GM12878 (cell line): ENCODE measurements around the gene SPCS3. TPM values are rescaled to one million over a fixed set of nuclear protein-coding genes. Genes with fewer than 3 reads are reported as not detected.

Source experiments
- ATAC-seq: fragments of 200-7000 bp; cut with Tn5 transposase; 3 replicates; pipeline ENCODE4 v1.9.1; 2020; ENCODE audit warnings: mild to moderate bottlenecking, moderate library complexity
- BruUV-seq: library from RNA; stranded (reverse); fragments of 400-500 nt; replicated peaks from 2 replicates; lab custom pipeline; 2021; lab: Mats Ljungman, UMichigan
- CTCF ChIA-PET: fragments of 300-600 bp; sonication (Branson Sonifier 250); formaldehyde crosslinking; extraction: SDS; loops from one replicate; lab custom pipeline; 2021; ENCODE audit warnings: inconsistent platforms; lab: Yijun Ruan, JAX
- POLR2A ChIA-PET: fragments of 350-600 bp; formaldehyde crosslinking; extraction: SDS; loops from one replicate; lab custom pipeline; 2021; ENCODE audit warnings: inconsistent platforms; lab: Charles Lee
- RAD21 ChIA-PET: fragments of 300-600 bp; sonication (Branson Sonifier 250); formaldehyde crosslinking; loops from one replicate; lab custom pipeline; 2023; ENCODE audit warnings: antibody characterized with exemption; ENCODE audit not compliant: unreplicated experiment; lab: Charles Lee
- SMC1A ChIA-PET: fragments of 300-600 bp; sonication (Branson Sonifier 250); formaldehyde crosslinking; loops from one replicate; lab custom pipeline; 2023; ENCODE audit not compliant: unreplicated experiment, uncharacterized antibody; lab: Charles Lee
- DNase-seq: peaks from one replicate; pipeline ENCODE4 v3.0.0-alpha.2; 2011; ENCODE audit warnings: low read depth, low spot score
- FAIRE-seq: peaks from 3 replicates; lab custom pipeline; 2011; peaks lifted over from hg19 to GRCh38; lab: Jason Lieb, UNC
- H2AFZ ChIP-seq: 2 replicates; pipeline ENCODE4 v1.6.0; 2011; ENCODE audit warnings: low read depth, low read length, control low read depth; ENCODE audit not compliant: control insufficient read depth
- H3K27ac ChIP-seq: 2 replicates; pipeline ENCODE4 v1.5.1; 2011; ENCODE audit warnings: control low read depth; ENCODE audit not compliant: control insufficient read depth, insufficient read depth
- H3K27me3 ChIP-seq, 2 experiments: replicated peaks in 1 of 2; 2 replicates each; pipeline versions ENCODE4 v1.6.0 to v1.6.1; 2011; ENCODE audit warnings: low read length in 1 of 2; ENCODE audit not compliant: control insufficient read depth in 2 of 2, insufficient read depth in 2 of 2
- H3K36me3 ChIP-seq, 2 experiments: 2 replicates each; pipeline ENCODE4 v1.5.1; 2011; ENCODE audit warnings: low read length in 1 of 2; ENCODE audit not compliant: control insufficient read depth in 2 of 2, insufficient read depth in 2 of 2
- H3K4me1 ChIP-seq: 2 replicates; pipeline ENCODE4 v1.6.1; 2011; ENCODE audit warnings: mild to moderate bottlenecking, low read length, moderate library complexity, mixed read lengths; ENCODE audit not compliant: control insufficient read depth, insufficient read depth
- H3K4me2 ChIP-seq: 2 replicates; pipeline ENCODE4 v1.6.0; 2011; ENCODE audit warnings: control low read depth; ENCODE audit not compliant: control insufficient read depth, insufficient read depth
- H3K4me3 ChIP-seq: fragments of 200-600 bp; sonication (generic); 2 replicates; pipeline ENCODE4 v1.5.1; 2016
- H3K79me2 ChIP-seq: 2 replicates; pipeline ENCODE4 v1.6.0; 2011; ENCODE audit warnings: low read length; ENCODE audit not compliant: control insufficient read depth, insufficient read depth
- H3K9ac ChIP-seq: 2 replicates; pipeline ENCODE4 v1.8.0; 2011; ENCODE audit warnings: low read length, control low read depth, mixed read lengths; ENCODE audit not compliant: control insufficient read depth, insufficient read depth
- H3K9me3 ChIP-seq: replicated peaks from 3 replicates; pipeline ENCODE4 v1.5.1; 2011; ENCODE audit warnings: mild to moderate bottlenecking, low read length; ENCODE audit not compliant: control insufficient read depth, insufficient read depth
- H4K20me1 ChIP-seq: 2 replicates; pipeline ENCODE4 v1.6.0; 2011; ENCODE audit not compliant: control insufficient read depth, insufficient read depth
- ATF7 ChIP-seq: fragments of 450-650 bp; IDR thresholded peaks from 2 replicates; pipeline ENCODE4 v1.6.1; 2016; ENCODE audit warnings: low read depth, mild to moderate bottlenecking
- BRCA1 ChIP-seq: IDR thresholded peaks from 2 replicates; pipeline ENCODE4 v1.6.1; 2011; ENCODE audit warnings: low read depth, low read length, improper control_type of control experiment
- CBX5 ChIP-seq: sonication (generic); IDR thresholded peaks from 2 replicates; pipeline ENCODE4 v1.6.1; 2016; ENCODE audit warnings: low read depth, moderate library complexity, mild to moderate bottlenecking, inconsistent platforms
- CREM ChIP-seq: IDR thresholded peaks from 2 replicates; pipeline ENCODE4 v1.6.1; 2014; ENCODE audit warnings: antibody characterized with exemption, low read depth
- E4F1 ChIP-seq: fragments of 450-650 bp; IDR thresholded peaks from 2 replicates; pipeline ENCODE4 v1.6.1; 2018; ENCODE audit warnings: borderline replicate concordance, mild to moderate bottlenecking; ENCODE audit not compliant: partially characterized antibody
- ETV6 ChIP-seq, 2 experiments: fragments of 450-650 bp in 1 of 2; IDR thresholded peaks in 1 of 2; conservative IDR thresholded peaks in 1 of 2; 2 replicates each; pipeline ENCODE4 v1.6.1; 2014; ENCODE audit warnings: antibody characterized with exemption in 1 of 2, borderline replicate concordance in 1 of 2, low read depth in 1 of 2, mild to moderate bottlenecking in 1 of 2, moderate library complexity in 1 of 2
- HCFC1 ChIP-seq: fragments of 150-350 bp; IDR thresholded peaks from 2 replicates; pipeline ENCODE4 v1.6.1; 2014; ENCODE audit warnings: low read length
- KLF5 ChIP-seq: fragments of 450-650 bp; IDR thresholded peaks from 2 replicates; pipeline ENCODE4 v1.6.1; 2014; ENCODE audit warnings: mild to moderate bottlenecking; ENCODE audit not compliant: partially characterized antibody
- MYB ChIP-seq: fragments of 150-350 bp; IDR thresholded peaks from 2 replicates; pipeline ENCODE4 v1.6.1; 2014; ENCODE audit warnings: mild to moderate bottlenecking, low read depth, low read length, borderline replicate concordance
- NRF1 ChIP-seq: conservative IDR thresholded peaks from 2 replicates; pipeline ENCODE4 v1.6.1; 2011; ENCODE audit warnings: mild to moderate bottlenecking, low read depth, low read length, improper control_type of control experiment
- STAT1 ChIP-seq: fragments of 450-650 bp; conservative IDR thresholded peaks from 2 replicates; pipeline ENCODE4 v1.6.1; 2014; ENCODE audit warnings: antibody characterized with exemption, mild to moderate bottlenecking
- TCF12 ChIP-seq: IDR thresholded peaks from 2 replicates; pipeline ENCODE4 v1.6.1; 2011; ENCODE audit warnings: low read depth, mild to moderate bottlenecking, low read length
- WRNIP1 ChIP-seq: IDR thresholded peaks from 2 replicates; pipeline ENCODE4 v1.6.1; 2011; ENCODE audit warnings: low read depth, low read length, improper control_type of control experiment, borderline replicate concordance
- ZNF207 ChIP-seq: fragments of 450-650 bp; IDR thresholded peaks from 2 replicates; pipeline ENCODE4 v1.6.1; 2014; ENCODE audit warnings: antibody characterized with exemption, mild to moderate bottlenecking, borderline replicate concordance
- WGBS: methylation state at CpG from one replicate; pipeline ENCODE4 v1.1.6; 2016; ENCODE audit warnings: low lambda C conversion rate; ENCODE audit not compliant: insufficient replicate concordance, insufficient coverage; ENCODE audit errors: missing lambda C conversion rate; 5-methylcytosine and 5-hydroxymethylcytosine counted together
- in situ Hi-C: fragments of 300-500 bp; cut with MboI; formaldehyde crosslinking; loops from 9 replicates; pipeline ENCODE4 v1.14.3; 2018; ENCODE audit warnings: mixed read lengths
- intact Hi-C: fragments of 100-400 bp; cut with micrococcal nuclease; formaldehyde crosslinking; loops from one replicate; pipeline ENCODE4 v1.14.2; 2022; ENCODE audit not compliant: unreplicated experiment
- polyA plus RNA-seq, 11 experiments: library from polyadenylated mRNA; depleted of rRNA in 4 of 11; unstranded in 6 of 11; stranded (reverse) in 5 of 11; fragments of >200 nt; fragmentation: Nextera tagmentation in 4 of 11; fragmentation: Illumina TruSeq in 1 of 11; extraction: Ambion mirVana in 4 of 11; extraction: Trizol in 1 of 11; gene quantifications; 1 replicate in 1 of 11; 2 replicates in 10 of 11; pipeline versions ENCODE4 v1.2.1 to v1.2.3, GENCODE V29; 2011 to 2016; ENCODE audit warnings: inconsistent platforms in 2 of 11, missing spikeins in 2 of 11, low read depth in 1 of 11
- total RNA-seq, 4 experiments: library from RNA; depleted of rRNA in 3 of 4; stranded (reverse); fragments of >200 nt in 3 of 4; fragmentation: Illumina TruSeq in 1 of 4; extraction: Trizol in 1 of 4; gene quantifications; 2 replicates each; pipeline versions ENCODE4 v1.2.1 to v1.2.3, GENCODE V29; 2013 to 2021
- TF ChIP-seq, protein P1 (sequence below): fragments of 450-650 bp; IDR thresholded peaks from 2 replicates; pipeline ENCODE4 v1.6.1; 2014; ENCODE audit warnings: mild to moderate bottlenecking

Gene SPCS3
- total and polyA plus RNA-seq, 10 of the 15 experiments (the other 5 are each of a cell fraction or from before 2014, with no cell fraction given) = 50.0 to 151 (median 76.4) TPM

GRCh38 chr4:176273736-176274135 is 46.0 kb upstream of the SPCS3 start:
- no peaks in the 10 kb centered on the region for H4K20me1 ChIP-seq
- no peak for FAIRE-seq
- RAD21 ChIA-PET = no interaction called here
- no peak overlapping the region for H3K4me3 ChIP-seq
- H3K4me1 ChIP-seq = no peaks in the 10 kb centered on the region
- no peak for DNase-seq
- H3K79me2 ChIP-seq = no peaks in the 10 kb centered on the region
- WGBS = 75% methylated on average over 4 of the region's 4 CpGs
- no peak overlapping the region for H2AFZ ChIP-seq
- TF ChIP-seq HCFC1 (no peak), NRF1 (no peak), E4F1 (no peak), STAT1 (no peak), WRNIP1 (no peak), ZNF207 (no peak), KLF5 (no peak), MYB (no peak), CREM (no peak), ETV6 (conservative IDR thresholded peaks at IDR 0.05 in 1 of 2, IDR thresholded peaks at IDR 0.05 in 1 of 2; ENCODE audit: borderline replicate concordance in 1 of 2, low read depth in 1 of 2) (no peak), BRCA1 (no peak), CBX5 (no peak), ATF7 (no peak), TCF12 (no peak)
- TF ChIP-seq, protein P1, sequence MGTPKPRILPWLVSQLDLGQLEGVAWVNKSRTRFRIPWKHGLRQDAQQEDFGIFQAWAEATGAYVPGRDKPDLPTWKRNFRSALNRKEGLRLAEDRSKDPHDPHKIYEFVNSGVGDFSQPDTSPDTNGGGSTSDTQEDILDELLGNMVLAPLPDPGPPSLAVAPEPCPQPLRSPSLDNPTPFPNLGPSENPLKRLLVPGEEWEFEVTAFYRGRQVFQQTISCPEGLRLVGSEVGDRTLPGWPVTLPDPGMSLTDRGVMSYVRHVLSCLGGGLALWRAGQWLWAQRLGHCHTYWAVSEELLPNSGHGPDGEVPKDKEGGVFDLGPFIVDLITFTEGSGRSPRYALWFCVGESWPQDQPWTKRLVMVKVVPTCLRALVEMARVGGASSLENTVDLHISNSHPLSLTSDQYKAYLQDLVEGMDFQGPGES = no peak
- TF ChIP-seq, all 136 proteins: peak for 0
- SMC1A ChIA-PET = no interaction called here
- Histone ChIP-seq H3K27me3 (peaks cover 2 to 3% of the 10 kb centered on the region in 2 experiments; a peak in 3 of 4 replicates), H3K9me3 (no peaks in the 10 kb centered on the region), H3K36me3 (no peaks in the 10 kb centered on the region), H3K4me2 (no peak overlapping the region), H3K9ac (no peak overlapping the region), H3K27ac (no peak overlapping the region)
- CTCF ChIA-PET = interaction anchor here (1.0 to 1.1 kb wide), 2 partner anchors 12 to 15 kb away, joined by 3 read pairs; no protein-coding TSS in a partner anchor
- intact Hi-C loops (no loop called here), in situ Hi-C loops (no loop called here)
- ATAC-seq = no peak
- POLR2A ChIA-PET = interaction anchor here (0.5 kb wide), 1 partner anchor 42 kb away, joined by 3 read pairs; no protein-coding TSS in a partner anchor
- BruUV-seq = no TSS peak
